Spinal cord (tissue), 10 donors: ENCODE measurements around the gene SNX11. TPM values are rescaled to one million over a fixed set of nuclear protein-coding genes. Genes with fewer than 3 reads are reported as not detected.
A peak's percentile ranks its signal among the peaks of the same experiment; 100 is the strongest.

Experiments used
- DNase-seq, 6 donors: peaks; one replicate each; pipeline versions ENCODE4 v3.0.0 to v3.0.0-alpha.2; 2013 to 2015; ENCODE audit warnings: low spot score in 6 of 6, low read depth in 4 of 6
- H3K27ac ChIP-seq: one replicate; pipeline ENCODE4 v1.5.1; 2013; ENCODE audit warnings: low read depth, low read length, control low read depth
- H3K27me3 ChIP-seq: one replicate; pipeline ENCODE4 v1.6.1; 2013; ENCODE audit warnings: low read length; ENCODE audit not compliant: control insufficient read depth, insufficient read depth
- H3K36me3 ChIP-seq: one replicate; pipeline ENCODE4 v1.6.1; 2013; ENCODE audit warnings: low read length; ENCODE audit not compliant: control insufficient read depth, insufficient read depth
- H3K4me1 ChIP-seq: one replicate; pipeline ENCODE4 v1.6.1; 2013; ENCODE audit warnings: low read length; ENCODE audit not compliant: control insufficient read depth, insufficient read depth
- H3K4me3 ChIP-seq: one replicate; pipeline ENCODE4 v1.5.1; 2013; ENCODE audit warnings: low read depth, low read length, control low read depth
- H3K9me3 ChIP-seq: one replicate; pipeline ENCODE4 v1.6.1; 2013; ENCODE audit warnings: low read length; ENCODE audit not compliant: control insufficient read depth, insufficient read depth
- WGBS: methylation state at CpG from one replicate; pipeline ENCODE4 v1.1.5; 2013; ENCODE audit warnings: missing lambda C conversion rate; ENCODE audit not compliant: insufficient coverage; 5-methylcytosine and 5-hydroxymethylcytosine counted together
- polyA plus RNA-seq, 2 donors: library from polyadenylated mRNA; unstranded; fragments of 120-200 nt; gene quantifications; one replicate each; pipeline ENCODE4 v1.2.1, GENCODE V29; 2013; ENCODE audit not compliant: insufficient read length in 2 of 2
- total RNA-seq, 2 donors: library from RNA; depleted of rRNA in 1 of 2; stranded (reverse); fragments of 120-200 nt in 1 of 2; fragments of >200 nt in 1 of 2; gene quantifications; one replicate each; pipeline versions ENCODE4 v1.2.3 to v1.2.4, GENCODE V29; 2013 to 2014
- donor health status: healthy.

The SNX11 gene
- total and polyA plus RNA-seq, 4 donors = 13.4 to 30.0 (median 21.2) TPM

DNA sequence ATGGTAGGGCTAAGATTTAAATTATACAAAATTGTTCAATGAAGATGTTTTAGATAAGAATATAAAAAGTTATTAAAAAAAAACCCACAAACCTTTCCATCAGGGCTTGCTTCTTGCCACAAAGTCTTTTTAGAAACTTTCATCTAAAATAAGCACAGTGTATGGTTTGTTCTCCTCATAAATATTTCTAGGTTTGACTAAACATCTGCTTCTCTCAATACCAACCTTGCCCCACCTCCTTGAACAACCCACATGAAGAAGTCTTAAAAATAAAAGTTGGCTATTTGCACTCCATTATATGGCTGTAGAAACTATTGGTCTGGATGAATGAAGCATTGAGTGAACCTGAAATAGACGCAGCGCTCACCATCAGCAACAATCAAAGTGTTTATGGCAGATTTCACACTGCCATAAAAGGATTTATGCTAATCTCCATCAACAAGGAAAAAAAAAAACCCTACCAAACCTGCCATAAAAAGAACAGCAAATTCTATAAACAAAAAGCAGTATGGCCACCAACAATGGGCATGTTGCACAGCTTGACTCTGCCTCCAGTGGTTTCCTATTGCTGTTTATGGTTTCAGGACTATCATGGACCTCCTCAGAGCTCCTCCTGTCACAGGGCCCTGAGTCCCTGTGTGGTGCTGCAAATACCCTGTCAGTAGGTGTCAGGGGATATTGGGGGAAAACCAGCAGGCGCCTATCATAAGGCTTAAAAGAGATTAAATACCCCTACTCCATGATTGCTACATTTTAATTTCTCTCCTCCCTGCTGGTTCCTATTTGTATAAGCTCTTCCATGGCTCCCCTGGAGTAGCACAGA, 37.6 kb downstream of the SNX11 start:
- H3K27me3 ChIP-seq = peaks cover 3% of the 10 kb centered on the region

DNA sequence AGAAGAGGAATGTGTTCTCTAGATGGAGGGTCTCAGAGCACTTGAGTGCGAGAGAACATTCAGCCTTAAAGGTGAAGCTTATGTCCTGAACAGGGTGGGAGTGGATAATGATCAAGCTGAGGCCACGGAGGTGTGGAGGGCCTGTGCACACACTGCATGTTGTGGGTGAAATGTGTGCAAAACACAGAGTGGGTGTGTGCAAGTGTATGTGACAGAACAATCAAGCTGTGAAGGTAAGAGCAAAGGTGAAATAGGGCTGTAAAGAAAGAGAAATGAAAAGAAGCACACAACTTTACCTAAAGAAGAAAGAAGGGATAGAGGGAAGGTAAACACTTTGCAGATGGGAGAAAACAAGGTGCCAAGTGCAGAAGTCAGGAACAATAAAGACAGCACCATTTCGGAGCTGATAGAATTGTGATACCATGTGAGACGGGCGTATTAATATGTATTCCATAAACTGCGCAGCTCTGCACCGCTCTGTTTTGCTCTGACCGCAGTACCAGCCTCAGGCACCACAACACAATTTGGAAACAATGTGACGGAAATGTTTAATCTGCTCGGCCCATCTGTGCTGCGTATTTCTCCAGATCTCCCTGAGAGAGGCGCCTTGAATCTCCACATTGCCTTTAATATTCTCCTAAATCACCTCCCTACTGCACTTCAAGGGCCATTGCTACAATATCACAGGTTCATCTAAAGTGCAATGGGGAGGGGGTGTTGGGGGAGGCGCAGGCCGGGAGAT, 40.6 kb downstream of the SNX11 start:
- Histone ChIP-seq H3K27me3 (peaks cover 3% of the 10 kb centered on the region), H3K9me3 (no peaks in the 10 kb centered on the region), H3K27ac (peak overlapping the region; percentile 40), H3K4me1 (peaks cover 26% of the 10 kb centered on the region), H3K4me3 (no peak overlapping the region), H3K36me3 (no peaks in the 10 kb centered on the region)
- peak in 2 of 6 donors; percentile 69 to 97 for DNase-seq
- 69% methylated on average over 8 of the region's 14 CpGs for WGBS

More for the DNA sequence above, 37.6 kb downstream of the SNX11 start:
- peak in 1 of 6 donors; percentile 87 for DNase-seq
- Histone ChIP-seq H3K9me3 (no peaks in the 10 kb centered on the region), H3K4me3 (no peak overlapping the region), H3K4me1 (peaks cover 26% of the 10 kb centered on the region), H3K27ac (no peak overlapping the region), H3K36me3 (no peaks in the 10 kb centered on the region)
- no CpG with 5 or more reads among the region's 3 CpGs for WGBS

DNA sequence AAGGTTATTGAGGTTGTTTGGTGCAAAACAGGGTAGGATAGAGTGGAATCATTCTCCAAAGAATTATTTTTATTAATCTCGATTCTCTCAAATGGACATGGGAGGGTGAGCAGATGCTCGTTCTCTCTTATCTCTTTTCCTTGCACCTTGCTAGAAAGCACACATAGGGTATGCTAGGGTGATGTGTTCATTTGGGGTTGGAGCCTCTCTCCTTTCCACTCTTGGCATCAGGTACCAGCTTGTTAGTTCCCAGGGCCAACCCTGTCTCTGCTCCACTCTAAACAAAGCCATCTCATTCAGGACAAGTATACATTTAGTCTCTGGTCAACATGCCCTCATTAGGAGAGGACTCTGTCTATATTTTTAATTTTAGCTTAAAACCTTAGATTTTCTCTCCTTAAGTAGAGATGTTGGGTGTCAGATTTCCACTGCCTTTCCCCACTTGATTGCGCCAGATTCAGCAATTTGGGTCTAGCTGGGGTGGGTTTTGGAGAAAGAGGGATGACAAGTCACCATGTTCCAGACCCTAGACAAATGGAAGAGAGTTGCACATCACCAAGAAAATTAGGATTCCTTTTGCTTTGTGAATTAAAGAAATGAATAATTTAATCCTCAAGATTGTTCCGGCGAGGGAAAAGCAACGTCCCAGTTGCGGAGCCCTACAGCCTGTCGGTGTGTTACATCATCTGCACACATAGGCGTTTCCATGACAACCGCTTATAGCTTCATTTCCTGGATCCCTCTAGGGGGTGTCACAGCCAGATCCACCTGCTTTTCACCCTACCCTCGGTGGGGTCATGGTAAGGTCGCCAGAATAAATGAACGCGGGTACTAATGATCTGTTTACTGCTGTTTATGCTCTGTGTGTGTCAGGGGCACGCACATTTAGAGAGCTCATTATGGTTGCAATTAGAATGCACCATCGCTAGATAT, 41.6 kb downstream of the SNX11 start:
- peaks cover 3% of the 10 kb centered on the region for H3K27me3 ChIP-seq
- H3K4me3 ChIP-seq = no peak overlapping the region
- peak in 2 of 6 donors; percentile 82 to 99 for DNase-seq

DNA sequence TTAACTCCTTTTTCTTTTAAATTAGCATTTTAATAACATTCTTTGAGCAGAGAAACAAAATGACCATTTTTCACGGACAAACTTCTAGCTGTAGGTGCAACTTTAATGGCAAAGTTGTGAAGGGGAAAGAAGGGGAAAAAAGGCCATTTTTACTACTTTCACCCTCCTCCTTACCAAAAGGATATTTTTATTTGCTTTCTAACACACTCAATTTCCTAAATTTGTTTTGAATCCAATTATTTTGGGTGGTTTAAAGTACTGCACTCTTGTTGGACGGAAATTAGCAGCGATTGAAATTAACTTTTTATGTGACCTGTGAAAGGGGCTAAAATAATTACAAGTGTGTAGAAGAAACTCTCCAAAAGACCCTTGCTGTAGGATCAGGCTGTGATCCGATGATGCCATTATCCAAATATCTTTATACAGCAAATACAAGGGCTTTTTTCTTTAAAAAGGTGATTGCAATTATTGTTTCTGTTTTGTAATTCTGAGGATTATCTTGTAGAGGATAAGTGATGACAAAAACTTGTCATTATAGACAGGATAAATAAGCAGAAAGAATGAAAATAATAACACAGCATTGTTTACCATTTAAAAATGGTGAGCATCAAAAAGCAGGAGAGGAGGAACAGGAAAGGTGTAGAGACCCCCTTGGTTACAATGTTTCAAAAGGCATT, 42.4 kb downstream of the SNX11 start:
- peaks cover 26% of the 10 kb centered on the region for H3K4me1 ChIP-seq
- H3K4me3 ChIP-seq = no peak overlapping the region
- H3K9me3 ChIP-seq = no peaks in the 10 kb centered on the region
- no peaks in the 10 kb centered on the region for H3K36me3 ChIP-seq
- peak overlapping the region; percentile 13 for H3K27ac ChIP-seq
- no CpG with 5 or more reads among the region's 4 CpGs for WGBS
- no peak for DNase-seq
- H3K27me3 ChIP-seq = peaks cover 3% of the 10 kb centered on the region

More for the DNA sequence above, 41.6 kb downstream of the SNX11 start:
- Histone ChIP-seq H3K9me3 (no peaks in the 10 kb centered on the region), H3K36me3 (no peaks in the 10 kb centered on the region), H3K4me1 (peaks cover 23% of the 10 kb centered on the region), H3K27ac (peak overlapping the region; percentile 40)
- 29% methylated on average over 4 of the region's 16 CpGs for WGBS

GRCh38 chr17:48150597-48151001, 43.0 kb downstream of the SNX11 start:
- WGBS = 45% methylated on average over 6 of the region's 11 CpGs
- H3K27ac ChIP-seq = no peak overlapping the region
- no peak overlapping the region for H3K4me3 ChIP-seq
- no peaks in the 10 kb centered on the region for H3K36me3 ChIP-seq
- peaks cover 3% of the 10 kb centered on the region for H3K27me3 ChIP-seq
- H3K9me3 ChIP-seq = no peaks in the 10 kb centered on the region
- peaks cover 32% of the 10 kb centered on the region for H3K4me1 ChIP-seq
- DNase-seq = peak in 2 of 6 donors; percentile 49 to 91

- no CpG with 5 or more reads among the region's 3 CpGs for WGBS
- Histone ChIP-seq H3K27me3 (peaks cover 3% of the 10 kb centered on the region), H3K9me3 (no peaks in the 10 kb centered on the region), H3K27ac (no peak overlapping the region), H3K36me3 (no peaks in the 10 kb centered on the region), H3K4me1 (peaks cover 38% of the 10 kb centered on the region), H3K4me3 (no peak overlapping the region)
- DNase-seq = peak in 1 of 6 donors; percentile 87
Measured at GRCh38 chr17:48151220-48151619, 43.7 kb downstream of the SNX11 start.

GRCh38 chr17:48152289-48152688, 44.7 kb downstream of the SNX11 start:
- Histone ChIP-seq H3K4me1 (peaks cover 41% of the 10 kb centered on the region), H3K27ac (no peak overlapping the region), H3K4me3 (no peak overlapping the region), H3K36me3 (no peaks in the 10 kb centered on the region), H3K27me3 (peaks cover 3% of the 10 kb centered on the region), H3K9me3 (no peaks in the 10 kb centered on the region)
- DNase-seq = peak in 1 of 6 donors; percentile 74
- WGBS = no CpG with 5 or more reads among the region's 4 CpGs

GRCh38 chr17:48153691-48154358, 46.3 kb downstream of the SNX11 start:
- DNase-seq = peak in 2 of 6 donors; percentile 69 to 95
- H3K4me1 ChIP-seq = peaks cover 38% of the 10 kb centered on the region
- no peaks in the 10 kb centered on the region for H3K9me3 ChIP-seq
- 34% methylated on average over 4 of the region's 6 CpGs for WGBS
- peaks cover 2% of the 10 kb centered on the region for H3K27me3 ChIP-seq
- no peak overlapping the region for H3K4me3 ChIP-seq
- no peaks in the 10 kb centered on the region for H3K36me3 ChIP-seq
- H3K27ac ChIP-seq = no peak overlapping the region
